DND-41 (cell line): Measurements from ENCODE around the gene QARS1.

Source experiments
- EZH2 ChIP-seq: IDR thresholded peaks from 3 replicates; pipeline ENCODE4 v1.6.1; 2012; ENCODE audit warnings: borderline replicate concordance, low read depth, mild to moderate bottlenecking, moderate library complexity, low read length, inconsistent platforms; ENCODE audit not compliant: severe bottlenecking
- TF ChIP-seq, protein P1 (sequence below): IDR thresholded peaks from 2 replicates; pipeline ENCODE4 v1.5.1; 2012; ENCODE audit warnings: borderline replicate concordance, low read length, moderate library complexity, mild to moderate bottlenecking; ENCODE audit not compliant: poor library complexity, severe bottlenecking; ENCODE audit errors: extremely low read depth

DNA sequence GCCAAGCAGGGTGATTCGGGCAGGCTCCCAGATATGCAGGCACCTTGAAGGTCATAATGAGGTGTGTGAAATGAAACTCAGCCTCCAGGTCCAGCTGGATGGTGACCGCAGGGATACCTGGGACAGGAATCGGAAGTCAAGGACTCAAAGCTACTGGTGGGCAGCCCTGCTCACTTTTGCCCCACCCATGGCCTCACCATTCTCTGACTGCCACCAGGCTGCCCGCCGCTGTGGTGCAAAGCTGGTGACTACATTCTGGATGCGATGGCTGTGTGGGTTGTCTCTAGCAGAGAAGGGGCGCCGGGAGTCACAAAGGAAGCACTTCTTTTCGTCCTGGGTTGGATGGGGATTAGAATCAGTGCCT lies 27.5 kb upstream of the QARS1 start:
- TF ChIP-seq, protein P1, sequence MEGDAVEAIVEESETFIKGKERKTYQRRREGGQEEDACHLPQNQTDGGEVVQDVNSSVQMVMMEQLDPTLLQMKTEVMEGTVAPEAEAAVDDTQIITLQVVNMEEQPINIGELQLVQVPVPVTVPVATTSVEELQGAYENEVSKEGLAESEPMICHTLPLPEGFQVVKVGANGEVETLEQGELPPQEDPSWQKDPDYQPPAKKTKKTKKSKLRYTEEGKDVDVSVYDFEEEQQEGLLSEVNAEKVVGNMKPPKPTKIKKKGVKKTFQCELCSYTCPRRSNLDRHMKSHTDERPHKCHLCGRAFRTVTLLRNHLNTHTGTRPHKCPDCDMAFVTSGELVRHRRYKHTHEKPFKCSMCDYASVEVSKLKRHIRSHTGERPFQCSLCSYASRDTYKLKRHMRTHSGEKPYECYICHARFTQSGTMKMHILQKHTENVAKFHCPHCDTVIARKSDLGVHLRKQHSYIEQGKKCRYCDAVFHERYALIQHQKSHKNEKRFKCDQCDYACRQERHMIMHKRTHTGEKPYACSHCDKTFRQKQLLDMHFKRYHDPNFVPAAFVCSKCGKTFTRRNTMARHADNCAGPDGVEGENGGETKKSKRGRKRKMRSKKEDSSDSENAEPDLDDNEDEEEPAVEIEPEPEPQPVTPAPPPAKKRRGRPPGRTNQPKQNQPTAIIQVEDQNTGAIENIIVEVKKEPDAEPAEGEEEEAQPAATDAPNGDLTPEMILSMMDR, result no peak
- no peak for TF ChIP-seq EZH2
